ENCODE results near the gene PRRG2.

Gene PRRG2

GRCh38 chr19:49581007-49581508 lies at the start of gene PRRG2:
Gene PRRG2, plus strand, starts transcription at chr19:49581316. Its CDS starts 1,904 bp downstream, at chr19:49583220.
- no peak for DNase-seq

DNA sequence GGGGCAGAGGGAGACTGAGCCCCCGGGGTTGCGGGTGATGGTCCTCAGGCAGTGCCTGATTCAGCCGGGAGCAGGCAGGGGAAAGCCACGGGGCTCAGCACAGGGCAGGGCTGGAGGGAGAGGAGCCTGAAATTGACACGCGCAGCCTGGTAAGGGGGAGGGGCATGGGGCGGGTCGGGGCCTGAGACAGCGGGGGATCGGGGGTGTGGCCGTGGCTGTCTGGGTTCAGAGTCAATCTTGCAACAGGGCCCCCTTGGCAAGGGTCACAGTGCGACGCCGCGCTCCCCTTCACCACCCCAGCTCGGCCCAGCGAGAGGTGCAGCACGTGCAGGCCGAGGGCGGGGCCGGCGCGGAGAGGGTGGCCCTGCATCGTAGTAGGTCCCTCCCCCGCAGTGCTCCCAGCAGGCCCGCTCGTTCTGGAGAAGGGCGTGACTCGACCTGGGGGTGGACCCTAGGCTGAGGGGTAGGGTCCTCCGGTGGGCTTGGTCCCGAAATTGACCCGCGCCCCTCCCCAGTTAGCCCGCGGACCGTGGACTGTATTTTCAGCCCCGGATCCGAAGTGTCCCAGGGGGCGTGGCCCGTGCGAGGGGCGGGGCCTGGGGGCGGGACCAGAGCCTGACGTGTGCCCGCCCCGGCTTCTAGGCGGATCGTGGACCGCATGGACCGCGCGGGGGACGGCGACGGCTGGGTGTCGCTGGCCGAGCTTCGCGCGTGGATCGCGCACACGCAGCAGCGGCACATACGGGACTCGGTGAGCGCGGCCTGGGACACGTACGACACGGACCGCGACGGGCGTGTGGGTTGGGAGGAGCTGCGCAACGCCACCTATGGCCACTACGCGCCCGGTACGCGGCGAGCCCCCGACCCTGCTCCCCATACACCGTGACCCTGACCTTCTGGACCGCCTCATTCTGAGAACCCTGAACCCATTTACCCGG lies 47.3 kb upstream of the PRRG2 start:
- peak; percentile 84 for DNase-seq

DNA sequence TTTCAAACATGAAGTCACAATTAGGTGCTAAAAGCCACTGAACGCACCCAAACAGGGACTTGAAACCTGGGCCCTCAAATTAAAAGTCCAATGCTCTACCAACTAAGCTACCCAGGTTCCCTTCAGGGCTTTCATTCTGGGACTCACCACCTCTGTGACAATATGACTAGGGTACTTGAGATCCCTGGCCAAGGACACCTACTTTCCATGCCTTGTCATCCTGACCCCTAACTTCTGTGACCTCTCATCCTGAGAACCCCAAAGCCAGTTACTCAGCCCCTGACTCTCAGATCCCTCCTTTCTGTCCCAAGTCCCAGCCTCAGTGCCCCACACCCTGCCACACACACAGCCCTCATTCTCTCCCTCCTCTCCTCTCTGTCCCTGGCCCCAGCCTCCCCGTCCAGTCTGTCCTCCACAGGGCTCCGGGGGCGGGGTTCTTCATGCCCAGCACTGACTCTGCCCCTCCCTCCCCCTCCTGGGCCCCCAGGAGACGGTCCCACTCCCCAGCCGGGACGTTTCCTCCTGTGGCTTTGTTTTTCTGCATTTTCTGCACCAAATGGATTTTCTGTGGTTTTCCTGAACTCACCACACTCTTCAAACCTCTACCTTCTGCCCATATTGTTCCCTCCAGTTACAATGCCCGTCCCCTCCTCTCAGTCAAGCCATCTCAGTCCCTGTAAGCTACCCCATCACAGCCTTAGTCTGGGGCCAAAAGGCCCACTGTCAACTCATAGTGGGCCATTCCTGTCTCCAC lies 46.3 kb upstream of the PRRG2 start:
- no peak for DNase-seq

DNA sequence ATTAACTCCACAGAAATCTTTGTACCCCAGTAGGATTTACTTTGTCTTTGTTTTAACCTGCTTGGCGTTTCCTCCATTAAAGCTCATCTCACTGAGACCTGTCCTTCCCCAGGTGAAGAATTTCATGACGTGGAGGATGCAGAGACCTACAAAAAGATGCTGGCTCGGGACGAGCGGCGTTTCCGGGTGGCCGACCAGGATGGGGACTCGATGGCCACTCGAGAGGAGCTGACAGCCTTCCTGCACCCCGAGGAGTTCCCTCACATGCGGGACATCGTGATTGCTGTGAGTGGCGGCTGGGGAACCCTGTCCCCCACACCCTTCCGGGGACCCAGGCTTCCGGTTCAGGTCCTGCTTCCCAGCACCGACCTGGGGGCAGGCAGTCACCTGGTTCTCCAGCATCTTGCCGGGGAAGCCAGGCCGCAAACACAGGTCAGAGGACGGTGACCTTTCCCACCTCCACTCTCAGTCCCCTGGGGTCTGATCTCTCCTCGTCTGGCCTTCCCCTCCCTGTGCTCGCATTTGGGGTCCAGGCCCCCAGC lies 44.1 kb upstream of the PRRG2 start:
- DNase-seq, result no peak

DNA sequence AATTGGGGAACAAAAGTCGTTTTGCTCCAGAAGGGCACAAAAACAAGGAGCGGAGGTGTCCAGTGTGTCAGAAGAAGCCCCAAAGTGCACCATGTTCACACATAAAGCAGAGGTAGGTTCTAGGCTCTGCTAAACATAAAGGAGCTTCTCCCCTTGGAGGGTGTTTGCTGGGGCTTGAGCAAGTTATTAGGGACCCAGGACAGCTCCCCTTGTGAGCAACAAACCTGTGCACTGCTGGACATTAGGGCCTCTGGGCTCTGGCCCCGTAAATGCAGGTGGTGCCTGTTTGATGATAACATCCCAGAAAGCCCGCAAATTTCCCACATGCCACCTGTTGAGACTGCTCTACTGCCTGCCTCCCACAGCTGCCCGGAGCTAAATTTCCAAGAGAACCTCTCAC lies 42.5 kb upstream of the PRRG2 start:
- no peak for DNase-seq

DNA sequence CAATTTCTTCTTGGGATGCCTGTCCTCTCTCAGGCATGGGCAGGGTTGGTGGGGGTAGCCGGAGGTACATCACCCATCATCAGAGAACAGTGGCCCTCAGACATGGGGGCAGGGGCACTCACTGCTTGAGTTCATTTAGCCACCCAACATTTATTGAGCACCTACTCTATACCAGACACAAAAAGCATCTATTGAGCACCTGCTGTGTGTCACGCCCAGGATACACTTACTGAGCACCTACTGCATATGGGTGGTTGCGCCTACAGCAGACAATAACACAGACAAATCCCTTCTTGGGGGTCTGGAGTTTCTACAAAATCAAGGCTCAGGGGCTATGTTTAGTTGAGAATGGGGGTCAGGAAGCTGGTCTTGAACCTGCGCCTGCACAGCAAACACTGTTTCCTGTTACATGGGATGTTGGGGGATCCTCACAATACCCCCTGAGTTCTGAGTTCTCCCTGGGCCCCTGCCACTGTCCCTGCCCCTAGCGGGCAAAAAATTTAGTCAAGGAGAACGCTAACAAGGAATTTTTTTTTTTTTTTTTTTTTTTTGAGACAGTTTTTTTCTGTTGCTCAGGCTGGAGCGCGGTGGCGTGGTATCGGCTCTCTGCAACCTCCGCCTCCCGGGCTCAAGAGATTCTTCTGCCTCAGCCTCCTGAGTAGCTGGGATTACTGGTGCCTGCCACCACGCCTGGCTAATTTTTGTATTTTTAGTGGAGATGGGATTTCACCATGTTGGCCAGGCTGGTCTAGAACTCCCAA lies 41.7 kb upstream of the PRRG2 start:
- DNase-seq, result no peak

DNA sequence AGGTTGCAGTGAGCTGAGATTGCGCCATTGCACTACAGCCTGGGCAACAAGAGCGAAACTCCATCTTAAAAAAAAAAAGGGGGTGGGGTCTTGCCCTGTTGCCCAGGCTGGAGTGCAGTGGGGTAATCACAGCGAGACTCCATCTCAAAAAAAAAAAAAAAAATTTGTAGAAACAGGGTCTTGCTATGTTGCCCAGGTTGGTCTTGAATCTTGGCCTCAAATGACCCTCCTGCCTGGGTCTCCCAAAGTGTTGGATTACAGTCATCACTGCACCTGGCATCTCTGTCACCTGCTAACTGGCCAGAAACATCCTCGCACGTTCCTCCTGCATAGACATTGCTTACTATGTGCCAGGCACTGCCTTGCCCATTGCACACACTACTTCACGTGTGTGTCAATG lies 39.2 kb upstream of the PRRG2 start:
- no peak for DNase-seq

DNA sequence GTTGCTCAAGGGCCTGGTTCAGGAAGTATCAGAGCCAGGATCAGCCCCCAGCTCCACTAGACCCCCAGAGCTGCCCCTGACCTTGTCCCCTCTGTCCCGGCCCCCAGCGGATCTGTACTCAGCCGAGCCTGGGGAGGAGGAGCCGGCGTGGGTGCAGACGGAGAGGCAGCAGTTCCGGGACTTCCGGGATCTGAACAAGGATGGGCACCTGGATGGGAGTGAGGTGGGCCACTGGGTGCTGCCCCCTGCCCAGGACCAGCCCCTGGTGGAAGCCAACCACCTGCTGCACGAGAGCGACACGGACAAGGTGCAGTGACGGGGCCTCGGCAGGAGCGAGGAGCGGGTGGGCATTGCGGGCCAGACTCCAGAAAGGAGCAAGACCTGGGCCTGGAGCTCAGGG lies 38.7 kb upstream of the PRRG2 start:
- no peak for DNase-seq

- no peak for DNase-seq
Measured at GRCh38 chr19:49543032-49543431, 38.1 kb upstream of the PRRG2 start.

DNA sequence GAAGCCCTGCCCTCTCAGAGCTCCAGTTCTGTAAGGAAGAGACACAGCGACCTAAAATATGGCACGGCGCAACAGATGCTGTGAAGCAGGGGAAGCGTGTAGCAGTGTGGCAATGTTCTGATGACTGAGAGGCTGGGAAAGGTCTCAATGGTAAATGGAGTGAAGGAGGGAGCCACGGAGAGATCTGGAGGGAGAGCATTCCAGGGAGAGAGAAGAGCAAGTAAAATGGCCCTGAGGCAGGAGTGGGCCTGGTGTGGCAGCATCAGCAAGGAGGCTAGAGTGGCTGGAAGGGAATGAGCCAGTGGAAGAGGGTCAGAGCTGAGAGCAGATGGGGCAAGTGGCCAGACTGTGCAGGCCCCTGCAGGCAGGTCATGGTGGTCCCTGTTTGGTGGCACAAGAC lies 37.0 kb upstream of the PRRG2 start:
- DNase-seq, result no peak

DNA sequence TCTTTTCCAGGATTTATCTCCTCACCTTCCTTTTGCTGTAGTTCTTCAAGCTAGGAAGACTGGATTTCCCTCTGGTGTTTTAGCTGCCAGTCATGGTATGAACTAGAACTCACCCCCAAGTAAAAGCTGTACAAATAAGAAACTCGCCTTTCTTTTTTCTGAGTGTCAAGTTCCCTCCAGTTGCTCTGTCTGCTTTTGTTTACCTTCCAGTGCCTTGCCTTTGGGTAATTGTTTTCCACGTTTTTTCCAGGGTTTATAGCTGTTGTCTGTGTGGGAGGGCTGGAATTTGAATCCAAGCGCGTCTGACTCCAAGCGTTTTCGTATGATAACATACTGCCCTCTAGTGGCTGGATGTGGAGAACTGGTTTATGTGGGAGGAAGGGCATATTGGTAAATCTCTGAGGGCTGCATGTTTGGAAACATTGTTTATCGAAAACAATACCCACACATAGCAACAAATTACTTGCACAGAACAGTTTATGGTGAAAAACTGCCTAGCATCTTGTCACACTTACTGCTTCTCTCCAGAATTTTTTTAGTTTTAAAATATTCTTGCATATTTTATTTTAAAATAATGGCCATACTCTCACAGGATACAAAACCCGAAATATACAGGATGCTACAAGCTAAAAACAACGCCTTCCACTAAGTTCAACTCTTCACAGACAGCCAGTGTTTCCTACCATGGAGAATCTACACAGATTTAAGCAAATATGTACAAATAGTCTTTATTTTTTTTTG lies 34.1 kb upstream of the PRRG2 start:
- DNase-seq, result peak; percentile 88

- no peak for DNase-seq
Measured at GRCh38 chr19:49549045-49549444, 32.1 kb upstream of the PRRG2 start.

DNA sequence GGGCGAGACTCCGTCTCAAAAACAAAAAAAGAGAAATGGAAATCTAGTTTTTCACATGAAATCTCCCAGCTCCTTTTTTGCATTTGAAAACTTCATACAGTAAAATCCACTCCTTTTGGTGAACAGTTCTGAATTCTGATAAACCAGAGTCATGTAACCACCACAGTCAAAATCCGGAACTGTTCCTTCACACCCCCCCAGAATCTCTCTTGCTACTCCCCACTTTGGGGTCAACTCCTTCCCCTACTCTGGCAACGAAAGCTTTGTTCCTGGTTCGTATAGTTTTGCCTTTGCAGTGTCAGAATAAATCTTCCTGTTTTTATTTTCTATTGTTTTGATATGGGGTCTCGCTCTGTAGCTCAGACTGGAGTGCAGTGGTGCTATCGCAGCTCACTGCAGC lies 29.6 kb upstream of the PRRG2 start:
- DNase-seq, result no peak

- DNase-seq, result no peak
Measured at GRCh38 chr19:49552749-49553148, 28.4 kb upstream of the PRRG2 start.

- no peak for DNase-seq
Measured at GRCh38 chr19:49553451-49554271, 27.5 kb upstream of the PRRG2 start.

DNA sequence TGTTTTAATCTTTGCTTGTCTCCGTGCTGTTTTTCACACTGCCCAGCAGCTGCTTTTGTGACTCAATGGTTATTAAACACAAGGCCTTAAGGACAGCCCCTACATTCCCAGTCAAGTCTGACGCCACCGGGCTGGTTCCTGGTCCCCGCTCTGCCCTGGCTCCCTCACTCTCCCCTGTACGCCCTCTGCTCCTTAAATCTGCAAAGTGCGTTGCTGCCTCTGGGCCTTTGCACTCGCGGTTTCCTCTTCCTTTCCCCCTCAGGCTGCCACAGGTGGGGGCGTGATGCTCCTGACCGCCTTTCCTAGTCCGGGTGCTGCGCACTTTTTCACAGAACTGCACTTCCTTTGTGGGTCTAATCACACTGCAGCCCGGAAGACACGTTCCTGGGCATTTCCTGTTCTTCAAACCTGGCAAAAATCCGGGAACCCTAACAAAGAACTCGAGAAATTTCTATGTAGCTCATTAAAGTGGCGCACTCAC lies 26.4 kb upstream of the PRRG2 start:
- no peak for DNase-seq

- peak; percentile 79 for DNase-seq
Measured at GRCh38 chr19:49555600-49556411, 25.3 kb upstream of the PRRG2 start.

DNA sequence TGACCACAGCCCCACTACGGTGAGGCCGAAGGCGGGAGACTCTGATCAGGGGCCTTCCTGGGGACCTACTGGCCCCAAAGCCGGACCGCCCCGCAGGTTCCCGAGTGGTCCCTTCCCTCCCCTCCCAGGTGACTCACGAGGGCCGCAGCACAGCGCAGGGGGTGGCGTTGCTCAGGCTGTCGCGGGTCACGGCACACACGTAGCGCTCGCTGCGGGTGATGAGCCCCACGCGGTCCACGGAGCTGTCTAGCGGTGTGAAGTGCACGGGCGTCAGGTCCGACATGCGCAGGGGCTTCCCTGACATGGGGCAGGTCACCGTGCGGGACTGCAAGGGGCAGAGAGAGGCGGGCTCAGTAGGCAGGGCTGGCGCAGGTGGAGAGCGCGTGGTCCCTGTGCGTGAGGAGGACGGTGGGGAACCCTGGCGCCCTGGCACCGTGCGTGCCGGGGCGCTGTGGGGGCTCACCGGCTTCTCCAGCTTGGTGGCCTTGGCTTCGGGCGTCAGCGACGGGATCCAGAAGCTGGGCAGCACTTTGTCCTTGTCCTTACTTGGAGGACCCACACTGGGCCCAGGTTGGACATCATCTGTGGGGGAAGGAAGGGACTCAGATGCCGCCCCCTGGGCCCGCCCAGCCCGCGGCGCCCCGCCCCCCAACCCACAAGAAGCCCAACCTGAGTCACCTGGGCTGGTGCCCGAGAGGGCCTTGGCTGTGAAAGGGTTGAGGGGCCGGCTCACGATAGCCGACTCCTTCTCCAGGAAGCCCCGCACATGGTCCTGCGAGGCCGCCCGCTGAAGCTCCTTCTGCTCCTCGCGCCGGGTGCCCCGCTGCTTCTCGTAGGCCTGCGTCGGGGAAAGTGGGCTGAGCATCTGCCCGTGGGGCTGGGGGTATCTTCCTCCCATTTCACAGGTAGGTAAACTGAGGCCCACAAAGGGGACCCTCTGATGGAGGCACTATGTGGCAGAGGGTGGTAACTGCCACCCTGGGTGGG lies 24.4 kb upstream of the PRRG2 start:
- DNase-seq, result no peak
